ENCODE results near the gene COLEC11.

The COLEC11 gene

GRCh38 chr2:3585261-3586109 lies 9.4 kb upstream of the COLEC11 start:
- peak; percentile 95 for DNase-seq
- peaks cover 38% of the 10 kb centered on the region in 2 experiments for H3K36me3 ChIP-seq (ENCODE audit: control insufficient read depth in 1 of 2, insufficient read depth in 2 of 2, low read depth in 1 of 2, low read length in 2 of 2)
- H2AFZ ChIP-seq (ENCODE audit: low read depth, low read length) = no peak overlapping the region
- H3K14ac ChIP-seq (ENCODE audit: low read length in 2 of 2) = no peak overlapping the region
- no peaks in the 10 kb centered on the region for H3K9me3 ChIP-seq (ENCODE audit: control insufficient read depth, low read length)
- H2BK12ac ChIP-seq (ENCODE audit: low read length in 2 of 2) = peak overlapping the region; percentile 88 to 96
- H3K4me3 ChIP-seq (ENCODE audit: insufficient read depth in 1 of 2, low read depth in 1 of 2, low read length in 2 of 2) = peak overlapping the region in 1 of 2 experiments; percentile 70
- H3K4me2 ChIP-seq (ENCODE audit: low read length, poor library complexity, severe bottlenecking) = no peak overlapping the region
- H3K9ac ChIP-seq (ENCODE audit: low read length) = peak overlapping the region; percentile 87
- H3K27ac ChIP-seq (ENCODE audit: low read length, poor library complexity, severe bottlenecking) = peak overlapping the region; percentile 29
- H3K4me1 ChIP-seq (ENCODE audit: control insufficient read depth, insufficient read depth, low read depth, low read length) = peaks cover 14% of the 10 kb centered on the region
- no peak overlapping the region for H2BK15ac ChIP-seq (ENCODE audit: low read depth, poor library complexity, severe bottlenecking)
- WGBS = 57% methylated on average over 28 of the region's 29 CpGs
- peaks cover 14% of the 10 kb centered on the region for H3K79me1 ChIP-seq (replicated peaks; ENCODE audit: low read length, poor library complexity, severe bottlenecking)
- H2AK5ac ChIP-seq (ENCODE audit: low read length, severe bottlenecking) = no peak overlapping the region
- peak overlapping the region; percentile 64 to 98 for H3K18ac ChIP-seq (ENCODE audit: low read depth in 1 of 2, low read length in 2 of 2)
- H4K91ac ChIP-seq (ENCODE audit: low read length) = peak overlapping the region; percentile 88
- H3K4ac ChIP-seq (ENCODE audit: low read depth in 1 of 2, low read length in 2 of 2) = peak overlapping the region; percentile 57 to 92
- H3K23ac ChIP-seq (ENCODE audit: low read length in 2 of 2) = peak overlapping the region in 1 of 2 experiments; percentile 68
- peak overlapping the region; percentile 86 for H2BK120ac ChIP-seq (ENCODE audit: low read depth, low read length)
- no peak overlapping the region for H2BK5ac ChIP-seq (ENCODE audit: low read depth, low read length, poor library complexity, severe bottlenecking)
- H4K8ac ChIP-seq (ENCODE audit: low read length) = peak overlapping the region; percentile 59
- H3K27me3 ChIP-seq (ENCODE audit: control insufficient read depth in 1 of 2, insufficient read depth in 1 of 2, low read length in 2 of 2) = no peaks in the 10 kb centered on the region

GRCh38 chr2:3586220-3586619 lies 8.7 kb upstream of the COLEC11 start:
- no peak overlapping the region for H3K4me2 ChIP-seq (ENCODE audit: low read length, poor library complexity, severe bottlenecking)

GRCh38 chr2:3587021-3587420 lies 7.9 kb upstream of the COLEC11 start:
- no peak overlapping the region for H3K4me3 ChIP-seq (ENCODE audit: insufficient read depth in 1 of 2, low read depth in 1 of 2, low read length in 2 of 2)
- H4K91ac ChIP-seq (ENCODE audit: low read length) = peak overlapping the region; percentile 55
- no peak overlapping the region for H3K9ac ChIP-seq (ENCODE audit: low read length)
- peaks cover 14% of the 10 kb centered on the region for H3K79me1 ChIP-seq (replicated peaks; ENCODE audit: low read length, poor library complexity, severe bottlenecking)
- H3K23ac ChIP-seq (ENCODE audit: low read length in 2 of 2) = no peak overlapping the region
- H3K36me3 ChIP-seq (ENCODE audit: control insufficient read depth in 1 of 2, insufficient read depth in 2 of 2, low read depth in 1 of 2, low read length in 2 of 2) = peaks cover 23 to 30% of the 10 kb centered on the region in 2 experiments
- peak overlapping the region; percentile 1 to 46 for H3K4ac ChIP-seq (ENCODE audit: low read depth in 1 of 2, low read length in 2 of 2)
- no peak for DNase-seq
- H3K18ac ChIP-seq (ENCODE audit: low read depth in 1 of 2, low read length in 2 of 2) = peak overlapping the region in 1 of 2 experiments; percentile 61
- no peak overlapping the region for H2BK120ac ChIP-seq (ENCODE audit: low read depth, low read length)
- H2AK5ac ChIP-seq (ENCODE audit: low read length, severe bottlenecking) = no peak overlapping the region
- WGBS = 83% methylated on average over 5 of the region's 5 CpGs
- no peak overlapping the region for H2BK5ac ChIP-seq (ENCODE audit: low read depth, low read length, poor library complexity, severe bottlenecking)
- no peak overlapping the region for H3K27ac ChIP-seq (ENCODE audit: low read length, poor library complexity, severe bottlenecking)
- no peaks in the 10 kb centered on the region for H3K27me3 ChIP-seq (ENCODE audit: control insufficient read depth in 1 of 2, insufficient read depth in 1 of 2, low read length in 2 of 2)
- peaks cover 14% of the 10 kb centered on the region for H3K4me1 ChIP-seq (ENCODE audit: control insufficient read depth, insufficient read depth, low read depth, low read length)
- no peak overlapping the region for H3K14ac ChIP-seq (ENCODE audit: low read length in 2 of 2)
- no peak overlapping the region for H2BK15ac ChIP-seq (ENCODE audit: low read depth, poor library complexity, severe bottlenecking)
- no peaks in the 10 kb centered on the region for H3K9me3 ChIP-seq (ENCODE audit: control insufficient read depth, low read length)
- no peak overlapping the region for H2AFZ ChIP-seq (ENCODE audit: low read depth, low read length)
- peak overlapping the region in 1 of 2 experiments; percentile 12 for H2BK12ac ChIP-seq (ENCODE audit: low read length in 2 of 2)
- peak overlapping the region; percentile 16 for H4K8ac ChIP-seq (ENCODE audit: low read length)
- H3K4me2 ChIP-seq (ENCODE audit: low read length, poor library complexity, severe bottlenecking) = no peak overlapping the region

More at GRCh38 chr2:3586220-3586619, 8.7 kb upstream of the COLEC11 start:
- no peak overlapping the region for H2AK5ac ChIP-seq (ENCODE audit: low read length, severe bottlenecking)
- H2BK12ac ChIP-seq (ENCODE audit: low read length in 2 of 2) = peak overlapping the region; percentile 1 to 76
- no peaks in the 10 kb centered on the region for H3K9me3 ChIP-seq (ENCODE audit: control insufficient read depth, low read length)
- H3K79me1 ChIP-seq (replicated peaks; ENCODE audit: low read length, poor library complexity, severe bottlenecking) = peaks cover 14% of the 10 kb centered on the region
- H3K23ac ChIP-seq (ENCODE audit: low read length in 2 of 2) = no peak overlapping the region
- H4K91ac ChIP-seq (ENCODE audit: low read length) = peak overlapping the region; percentile 27
- H3K14ac ChIP-seq (ENCODE audit: low read length in 2 of 2) = peak overlapping the region in 1 of 2 experiments; percentile 1
- H3K4me1 ChIP-seq (ENCODE audit: control insufficient read depth, insufficient read depth, low read depth, low read length) = peaks cover 14% of the 10 kb centered on the region
- no peak overlapping the region for H4K8ac ChIP-seq (ENCODE audit: low read length)
- no peak overlapping the region for H3K27ac ChIP-seq (ENCODE audit: low read length, poor library complexity, severe bottlenecking)
- no peak for DNase-seq
- WGBS = 89% methylated on average over 16 of the region's 16 CpGs
- H2BK120ac ChIP-seq (ENCODE audit: low read depth, low read length) = peak overlapping the region; percentile 0
- H2BK15ac ChIP-seq (ENCODE audit: low read depth, poor library complexity, severe bottlenecking) = peak overlapping the region; percentile 1
- no peak overlapping the region for H2AFZ ChIP-seq (ENCODE audit: low read depth, low read length)
- peaks cover 31 to 35% of the 10 kb centered on the region in 2 experiments for H3K36me3 ChIP-seq (ENCODE audit: control insufficient read depth in 1 of 2, insufficient read depth in 2 of 2, low read depth in 1 of 2, low read length in 2 of 2)
- H3K9ac ChIP-seq (ENCODE audit: low read length) = peak overlapping the region; percentile 87
- no peaks in the 10 kb centered on the region for H3K27me3 ChIP-seq (ENCODE audit: control insufficient read depth in 1 of 2, insufficient read depth in 1 of 2, low read length in 2 of 2)
- H3K4me3 ChIP-seq (ENCODE audit: insufficient read depth in 1 of 2, low read depth in 1 of 2, low read length in 2 of 2) = peak overlapping the region in 1 of 2 experiments; percentile 70
- H2BK5ac ChIP-seq (ENCODE audit: low read depth, low read length, poor library complexity, severe bottlenecking) = no peak overlapping the region
- peak overlapping the region; percentile 1 to 81 for H3K4ac ChIP-seq (ENCODE audit: low read depth in 1 of 2, low read length in 2 of 2)
- H3K18ac ChIP-seq (ENCODE audit: low read depth in 1 of 2, low read length in 2 of 2) = peak overlapping the region; percentile 34 to 37

- H3K14ac ChIP-seq (ENCODE audit: low read length in 2 of 2) = no peak overlapping the region
- no peak for DNase-seq
- H2AFZ ChIP-seq (ENCODE audit: low read depth, low read length) = no peak overlapping the region
- no peak overlapping the region for H2BK5ac ChIP-seq (ENCODE audit: low read depth, low read length, poor library complexity, severe bottlenecking)
- 89% methylated on average over 5 of the region's 6 CpGs for WGBS
- peaks cover 14% of the 10 kb centered on the region for H3K79me1 ChIP-seq (replicated peaks; ENCODE audit: low read length, poor library complexity, severe bottlenecking)
- H2AK5ac ChIP-seq (ENCODE audit: low read length, severe bottlenecking) = no peak overlapping the region
- no peak overlapping the region for H2BK15ac ChIP-seq (ENCODE audit: low read depth, poor library complexity, severe bottlenecking)
- H2BK12ac ChIP-seq (ENCODE audit: low read length in 2 of 2) = peak overlapping the region in 1 of 2 experiments; percentile 12
- no peak overlapping the region for H3K4me2 ChIP-seq (ENCODE audit: low read length, poor library complexity, severe bottlenecking)
- no peak overlapping the region for H3K27ac ChIP-seq (ENCODE audit: low read length, poor library complexity, severe bottlenecking)
- H3K18ac ChIP-seq (ENCODE audit: low read depth in 1 of 2, low read length in 2 of 2) = no peak overlapping the region
- H2BK120ac ChIP-seq (ENCODE audit: low read depth, low read length) = no peak overlapping the region
- peaks cover 20 to 30% of the 10 kb centered on the region in 2 experiments for H3K36me3 ChIP-seq (ENCODE audit: control insufficient read depth in 1 of 2, insufficient read depth in 2 of 2, low read depth in 1 of 2, low read length in 2 of 2)
- H3K23ac ChIP-seq (ENCODE audit: low read length in 2 of 2) = no peak overlapping the region
- H3K9me3 ChIP-seq (ENCODE audit: control insufficient read depth, low read length) = no peaks in the 10 kb centered on the region
- H4K8ac ChIP-seq (ENCODE audit: low read length) = no peak overlapping the region
- H4K91ac ChIP-seq (ENCODE audit: low read length) = no peak overlapping the region
- peaks cover 14% of the 10 kb centered on the region for H3K4me1 ChIP-seq (ENCODE audit: control insufficient read depth, insufficient read depth, low read depth, low read length)
- no peak overlapping the region for H3K4me3 ChIP-seq (ENCODE audit: insufficient read depth in 1 of 2, low read depth in 1 of 2, low read length in 2 of 2)
- H3K4ac ChIP-seq (ENCODE audit: low read depth in 1 of 2, low read length in 2 of 2) = peak overlapping the region in 1 of 2 experiments; percentile 1
- no peak overlapping the region for H3K9ac ChIP-seq (ENCODE audit: low read length)
- H3K27me3 ChIP-seq (ENCODE audit: control insufficient read depth in 1 of 2, insufficient read depth in 1 of 2, low read length in 2 of 2) = no peaks in the 10 kb centered on the region
Observed at GRCh38 chr2:3587432-3587831, 7.5 kb upstream of the COLEC11 start.
